B cell (primary cell): ENCODE measurements around the gene FOXM1. TPM values are rescaled to one million over a fixed set of nuclear protein-coding genes. Genes with fewer than 3 reads are reported as not detected.

Experiments used
- ATAC-seq: fragments of 200-7000 bp; cut with Tn5 transposase; one replicate; pipeline ENCODE4 v1.10.0; 2021; ENCODE audit warnings: low read depth, mild to moderate bottlenecking, moderate number of reproducible peaks, moderate library complexity
- CTCF ChIA-PET: fragments of 350-600 bp; sonication (Branson Sonifier 250); formaldehyde crosslinking; loops from one replicate; lab custom pipeline; 2021; ENCODE audit warnings: antibody characterized with exemption, inconsistent platforms; lab: Charles Lee
- POLR2A ChIA-PET: fragments of 350-600 bp; sonication (Branson Sonifier 250); formaldehyde crosslinking; loops from one replicate; lab custom pipeline; 2021; ENCODE audit warnings: antibody characterized with exemption; lab: Charles Lee
- DNase-seq: peaks from one replicate; pipeline ENCODE4 v3.0.0; 2013
- H2AFZ ChIP-seq: 2 replicates; pipeline ENCODE4 v1.6.1; 2012; ENCODE audit warnings: mild to moderate bottlenecking, low read depth, low read length; ENCODE audit not compliant: insufficient read depth, poor library complexity, severe bottlenecking
- H3K27ac ChIP-seq, 2 donors: 1 replicate in 1 of 2; 2 replicates in 1 of 2; pipeline ENCODE4 v1.5.1; 2012 to 2013; ENCODE audit warnings: low read length in 2 of 2, mild to moderate bottlenecking in 2 of 2, moderate library complexity in 1 of 2
- H3K27me3 ChIP-seq, 4 experiments: fragments of 200-600 bp in 1 of 4; sonication (generic) in 1 of 4; replicated peaks in 1 of 4; 1 replicate in 2 of 4; 2 replicates in 2 of 4; pipeline versions ENCODE4 v1.6.1 to v1.7.0; 2013 to 2016; ENCODE audit warnings: low read length in 3 of 4, mild to moderate bottlenecking in 2 of 4, mixed read lengths in 1 of 4, moderate library complexity in 1 of 4; ENCODE audit not compliant: insufficient read depth in 4 of 4, control insufficient read depth in 3 of 4; ENCODE audit errors: control extremely low read depth in 1 of 4
- H3K36me3 ChIP-seq, 2 experiments: replicated peaks in 1 of 2; 1 replicate in 1 of 2; 2 replicates in 1 of 2; pipeline versions ENCODE4 v1.6.1 to v1.7.1; 2013; ENCODE audit warnings: low read length in 1 of 2; ENCODE audit not compliant: insufficient read depth in 2 of 2, control insufficient read depth in 1 of 2; ENCODE audit errors: control extremely low read depth in 1 of 2, extremely low read depth in 1 of 2
- H3K4me1 ChIP-seq, 2 donors: fragments of 200-600 bp in 1 of 2; sonication (generic) in 1 of 2; 1 replicate in 1 of 2; 2 replicates in 1 of 2; pipeline versions ENCODE4 v1.5.1 to v1.6.1; 2013 to 2017; ENCODE audit warnings: low read length in 2 of 2; ENCODE audit not compliant: control insufficient read depth in 2 of 2, insufficient read depth in 2 of 2
- H3K4me2 ChIP-seq: replicated peaks from 2 replicates; pipeline ENCODE3; 2012; ENCODE audit warnings: mild to moderate bottlenecking, low read depth, low read length; ENCODE audit not compliant: poor library complexity, severe bottlenecking
- H3K4me3 ChIP-seq, 5 experiments: fragments of 200-600 bp in 1 of 5; sonication (generic) in 1 of 5; 1 replicate in 3 of 5; 2 replicates in 2 of 5; pipeline versions ENCODE4 v1.5.1 to v1.7.0; 2011 to 2016; ENCODE audit warnings: low read length in 4 of 5, mild to moderate bottlenecking in 4 of 5, low read depth in 2 of 5, control low read depth in 1 of 5, moderate library complexity in 1 of 5; ENCODE audit not compliant: insufficient read depth in 1 of 5; ENCODE audit errors: control extremely low read depth in 1 of 5, extremely low read depth in 1 of 5
- H3K79me2 ChIP-seq: fragments of 200-600 bp; sonication (generic); one replicate; pipeline ENCODE4 v1.6.0; 2016; ENCODE audit warnings: low read length; ENCODE audit not compliant: control insufficient read depth, insufficient read depth
- H3K9ac ChIP-seq: fragments of 200-600 bp; sonication (generic); 2 replicates; pipeline ENCODE4 v1.6.1; 2017; ENCODE audit warnings: mild to moderate bottlenecking, low read length, moderate library complexity
- H3K9me3 ChIP-seq, 3 donors: one replicate each; pipeline versions ENCODE4 v1.6.1 to v1.7.1; 2013; ENCODE audit warnings: low read length in 2 of 3; ENCODE audit not compliant: control insufficient read depth in 2 of 3, insufficient read depth in 1 of 3; ENCODE audit errors: control extremely low read depth in 1 of 3
- H4K20me1 ChIP-seq: 2 replicates; pipeline ENCODE4 v1.6.0; 2012; ENCODE audit warnings: mild to moderate bottlenecking, low read length; ENCODE audit not compliant: insufficient read depth, control insufficient read depth, poor library complexity, severe bottlenecking
- H3K27ac Mint-ChIP-seq: one replicate; pipeline ENCODE4 v1.8.0; 2021; ENCODE audit warnings: mixed read lengths
- H3K27me3 Mint-ChIP-seq: one replicate; pipeline ENCODE4 v1.8.0; 2021; ENCODE audit warnings: mixed read lengths
- H3K4me1 Mint-ChIP-seq: one replicate; pipeline ENCODE4 v1.8.0; 2021; ENCODE audit warnings: mixed read lengths
- H3K4me3 Mint-ChIP-seq: one replicate; pipeline ENCODE4 v1.8.0; 2021; ENCODE audit warnings: mixed read lengths
- H3K9me3 Mint-ChIP-seq: one replicate; pipeline ENCODE4 v1.8.0; 2022; ENCODE audit warnings: mixed read lengths; ENCODE audit not compliant: insufficient read depth
- CTCF ChIP-seq: fragments of 200-600 bp; IDR thresholded peaks from one replicate; pipeline ENCODE4 v1.8.0; 2022; ENCODE audit warnings: antibody characterized with exemption, mild to moderate bottlenecking
- EZH2 ChIP-seq: IDR thresholded peaks from 2 replicates; pipeline ENCODE4 v1.6.1; 2012; ENCODE audit warnings: borderline replicate concordance, low read depth, mild to moderate bottlenecking, moderate library complexity, low read length; ENCODE audit not compliant: insufficient read depth, poor library complexity, severe bottlenecking
- WGBS: methylation state at CpG from one replicate; pipeline ENCODE4 v1.1.5; 2013; ENCODE audit warnings: missing lambda C conversion rate; ENCODE audit not compliant: insufficient coverage; 5-methylcytosine and 5-hydroxymethylcytosine counted together
- intact Hi-C: fragments of 100-400 bp; cut with micrococcal nuclease; formaldehyde crosslinking; loops from one replicate; pipeline ENCODE4 v1.10.0; 2022
- polyA plus RNA-seq: library from polyadenylated mRNA; depleted of rRNA; stranded (reverse); fragments of >200 nt; gene quantifications from 2 replicates; pipeline ENCODE4 v1.2.3, GENCODE V29; 2012
- total RNA-seq, 2 donors: library from RNA; stranded (reverse); fragments of 120-200 nt in 1 of 2; gene quantifications; 1 replicate in 1 of 2; 2 replicates in 1 of 2; pipeline versions ENCODE4 v1.2.3 to v1.2.4, GENCODE V29; 2013 to 2022

The FOXM1 gene
- total and polyA plus RNA-seq, 2 donors (not counting 1 experiment from before 2014, with no cell fraction given): 0.67 to 0.84 TPM

DNA sequence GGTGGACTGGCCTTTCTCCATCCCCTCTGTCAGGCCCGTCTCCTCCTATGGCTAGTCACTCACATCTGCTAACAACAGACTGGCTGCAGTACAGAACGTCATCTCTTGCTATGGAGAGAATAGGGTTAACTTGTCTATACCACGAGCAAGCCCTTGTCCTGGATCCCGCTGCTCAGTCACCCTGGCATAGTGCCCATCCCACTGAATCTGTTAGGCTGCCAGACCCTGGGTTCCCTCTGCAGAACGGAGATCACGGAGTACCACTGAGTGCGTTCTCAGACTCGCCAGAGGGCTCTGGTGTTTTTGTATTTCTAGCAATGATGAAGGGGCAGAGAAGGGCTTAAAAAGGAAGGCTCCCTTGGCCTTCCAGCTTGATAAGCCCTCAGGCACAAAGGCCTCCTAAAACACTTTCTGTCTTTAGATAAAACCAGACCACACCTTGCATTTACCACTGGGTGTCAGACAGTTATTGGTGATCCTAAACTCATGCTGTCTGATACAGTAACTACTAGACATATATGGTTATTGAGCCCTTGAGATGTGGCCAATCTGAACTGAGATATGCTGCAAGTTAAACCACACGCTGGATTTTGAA lies 35.8 kb downstream of the FOXM1 start:
- 97% methylated on average over 3 of the region's 9 CpGs for WGBS
- Histone ChIP-seq H3K4me2 (no peak overlapping the region), H4K20me1 (no peaks in the 10 kb centered on the region), H3K4me3 (no peak overlapping the region), H3K9ac (no peak overlapping the region), H3K36me3 (peaks cover 0 to 33% of the 10 kb centered on the region in 2 experiments), H3K9me3 (no peaks in the 10 kb centered on the region), H3K27ac (no peak overlapping the region), H3K4me1 (no peaks in the 10 kb centered on the region), H3K27me3 (no peaks in the 10 kb centered on the region), H2AFZ (no peak overlapping the region), H3K79me2 (no peaks in the 10 kb centered on the region)
- no peaks in the 10 kb centered on the region for H3K9me3 Mint-ChIP-seq
- no peak overlapping the region for H3K27ac Mint-ChIP-seq
- no peaks in the 10 kb centered on the region for H3K27me3 Mint-ChIP-seq
- TF ChIP-seq CTCF (no peak), EZH2 (no peak)
- no peak overlapping the region for H3K4me3 Mint-ChIP-seq
- CTCF ChIA-PET: no interaction called here
- ATAC-seq: no peak
- intact Hi-C loops: no loop called here
- no peak for DNase-seq
- no peaks in the 10 kb centered on the region for H3K4me1 Mint-ChIP-seq
- POLR2A ChIA-PET: no interaction called here

- TF ChIP-seq CTCF (no peak), EZH2 (no peak)
- Histone ChIP-seq H3K9ac (no peak overlapping the region), H2AFZ (no peak overlapping the region), H3K4me2 (no peak overlapping the region), H3K9me3 (no peaks in the 10 kb centered on the region), H3K36me3 (peaks cover 0 to 18% of the 10 kb centered on the region in 2 experiments), H4K20me1 (no peaks in the 10 kb centered on the region), H3K27me3 (peaks cover 0 to 3% (median 0%) of the 10 kb centered on the region in 4 experiments), H3K4me3 (no peak overlapping the region), H3K27ac (no peak overlapping the region), H3K4me1 (no peaks in the 10 kb centered on the region), H3K79me2 (no peaks in the 10 kb centered on the region)
- DNase-seq (no peak), ATAC-seq (no peak)
- Mint-ChIP-seq H3K9me3 (no peaks in the 10 kb centered on the region), H3K4me1 (peaks cover 3% of the 10 kb centered on the region), H3K27me3 (no peaks in the 10 kb centered on the region), H3K27ac (no peak overlapping the region), H3K4me3 (no peak overlapping the region)
- WGBS: 81% methylated on average over 6 of the region's 8 CpGs
- ChIA-PET POLR2A (no interaction called here), CTCF (no interaction called here)
- intact Hi-C loops: no loop called here
Observed at GRCh38 chr12:2836574-2836973, 40.4 kb downstream of the FOXM1 start.
